ENCODE data around the gene COL4A2.

The COL4A2 gene

DNA sequence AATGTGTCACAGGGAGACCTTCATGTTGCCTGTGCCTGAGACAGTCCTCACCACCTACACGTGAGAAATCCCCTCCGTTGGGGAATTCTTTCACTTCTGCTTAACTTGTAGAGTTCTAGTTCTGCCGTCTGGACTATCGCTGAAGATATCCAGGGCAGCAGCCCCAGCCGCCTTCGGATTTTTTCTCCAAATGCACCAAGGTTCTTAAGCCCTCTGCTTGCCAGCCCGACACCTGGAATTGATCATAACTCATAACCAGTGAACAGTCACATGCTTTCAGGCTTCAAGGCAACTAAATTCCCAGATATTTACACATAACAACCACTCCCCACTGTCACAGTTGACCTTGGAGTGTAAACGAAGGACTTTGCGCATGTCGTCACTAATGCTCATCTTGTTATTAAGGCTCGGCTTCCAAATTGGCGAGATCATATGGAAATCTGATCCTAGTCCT is 140.0 kb downstream of the COL4A2 start:
- TF ChIP-seq, protein P1, sequence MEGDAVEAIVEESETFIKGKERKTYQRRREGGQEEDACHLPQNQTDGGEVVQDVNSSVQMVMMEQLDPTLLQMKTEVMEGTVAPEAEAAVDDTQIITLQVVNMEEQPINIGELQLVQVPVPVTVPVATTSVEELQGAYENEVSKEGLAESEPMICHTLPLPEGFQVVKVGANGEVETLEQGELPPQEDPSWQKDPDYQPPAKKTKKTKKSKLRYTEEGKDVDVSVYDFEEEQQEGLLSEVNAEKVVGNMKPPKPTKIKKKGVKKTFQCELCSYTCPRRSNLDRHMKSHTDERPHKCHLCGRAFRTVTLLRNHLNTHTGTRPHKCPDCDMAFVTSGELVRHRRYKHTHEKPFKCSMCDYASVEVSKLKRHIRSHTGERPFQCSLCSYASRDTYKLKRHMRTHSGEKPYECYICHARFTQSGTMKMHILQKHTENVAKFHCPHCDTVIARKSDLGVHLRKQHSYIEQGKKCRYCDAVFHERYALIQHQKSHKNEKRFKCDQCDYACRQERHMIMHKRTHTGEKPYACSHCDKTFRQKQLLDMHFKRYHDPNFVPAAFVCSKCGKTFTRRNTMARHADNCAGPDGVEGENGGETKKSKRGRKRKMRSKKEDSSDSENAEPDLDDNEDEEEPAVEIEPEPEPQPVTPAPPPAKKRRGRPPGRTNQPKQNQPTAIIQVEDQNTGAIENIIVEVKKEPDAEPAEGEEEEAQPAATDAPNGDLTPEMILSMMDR (IDR thresholded peaks at IDR 0.05; ENCODE audit: low read depth, low read length, missing control alignments): no peak
- no peak overlapping the region for H3K4me3 ChIP-seq (replicated peaks; ENCODE audit: low read depth, low read length)
- DNase-seq (ENCODE audit: extremely low read depth, low read depth): peak; percentile 60

DNA sequence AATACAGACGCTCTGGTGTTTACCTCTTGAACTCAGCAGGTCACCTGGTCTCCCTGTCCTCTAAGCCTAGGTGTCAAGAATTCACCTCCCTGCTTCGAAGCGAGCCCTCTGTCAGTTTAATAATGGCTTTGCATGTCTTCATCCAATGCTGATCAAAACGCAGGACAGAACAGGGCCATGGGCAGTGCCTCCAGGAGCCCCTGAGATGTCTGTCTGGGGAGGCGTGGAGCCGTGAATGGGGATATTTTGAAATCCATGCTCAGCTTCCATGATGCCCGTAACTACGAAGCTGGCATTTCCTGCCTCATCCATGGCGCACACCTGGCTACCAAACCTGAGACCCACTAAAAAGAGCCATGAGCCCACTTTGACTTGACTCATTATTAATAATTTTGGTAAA is 140.7 kb downstream of the COL4A2 start:
- no peak overlapping the region for H3K4me3 ChIP-seq (replicated peaks; ENCODE audit: low read depth, low read length)
- no peak for DNase-seq (ENCODE audit: extremely low read depth, low read depth)
- TF ChIP-seq, protein P1 (IDR thresholded peaks at IDR 0.05; ENCODE audit: low read depth, low read length, missing control alignments): no peak

DNA sequence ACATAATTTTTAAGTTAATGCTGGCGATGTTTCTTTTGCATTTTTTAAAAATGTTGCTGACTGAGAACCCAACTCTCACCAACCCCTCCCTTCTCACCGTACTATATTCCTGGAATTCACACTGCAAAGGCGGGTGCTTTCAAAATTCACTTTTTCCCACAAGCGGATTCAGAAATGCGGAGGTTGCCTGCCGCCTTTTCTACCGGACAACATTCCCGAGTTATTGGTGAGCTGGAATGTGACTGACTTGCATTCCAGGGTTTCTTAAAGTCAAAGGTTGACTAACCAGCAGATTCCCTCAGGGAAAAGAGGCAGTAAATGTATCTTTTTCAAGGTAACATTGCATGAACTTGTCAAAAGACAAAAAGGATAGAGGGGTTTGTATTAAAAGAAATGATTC is 141.1 kb downstream of the COL4A2 start:
- no peak for DNase-seq (ENCODE audit: extremely low read depth, low read depth)
- TF ChIP-seq, protein P1 (IDR thresholded peaks at IDR 0.05; ENCODE audit: low read depth, low read length, missing control alignments): no peak
- no peak overlapping the region for H3K4me3 ChIP-seq (replicated peaks; ENCODE audit: low read depth, low read length)

DNA sequence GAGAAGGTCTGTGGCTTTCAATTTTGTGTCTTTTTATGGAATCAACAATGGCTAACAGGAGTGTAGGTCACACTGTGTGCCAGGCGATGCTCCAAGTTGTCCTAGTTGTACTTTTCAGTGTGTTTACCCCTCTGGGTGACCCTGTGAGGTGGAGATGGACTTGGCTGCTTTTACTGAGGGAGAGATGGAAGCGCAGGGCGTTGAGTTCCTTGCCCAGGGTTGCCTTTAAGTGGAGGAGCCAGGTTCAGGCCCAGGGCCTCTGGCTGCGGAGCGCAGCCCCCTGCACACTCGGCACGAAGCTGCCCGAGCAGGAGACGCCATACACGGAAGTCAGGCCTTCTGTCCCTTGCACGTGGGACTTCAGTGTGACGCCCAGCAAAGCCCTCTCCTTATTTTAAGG is 141.6 kb downstream of the COL4A2 start:
- no peak overlapping the region for H3K4me3 ChIP-seq (replicated peaks; ENCODE audit: low read depth, low read length)
- no peak for DNase-seq (ENCODE audit: extremely low read depth, low read depth)
- TF ChIP-seq, protein P1 (IDR thresholded peaks at IDR 0.05; ENCODE audit: low read depth, low read length, missing control alignments): no peak

DNA sequence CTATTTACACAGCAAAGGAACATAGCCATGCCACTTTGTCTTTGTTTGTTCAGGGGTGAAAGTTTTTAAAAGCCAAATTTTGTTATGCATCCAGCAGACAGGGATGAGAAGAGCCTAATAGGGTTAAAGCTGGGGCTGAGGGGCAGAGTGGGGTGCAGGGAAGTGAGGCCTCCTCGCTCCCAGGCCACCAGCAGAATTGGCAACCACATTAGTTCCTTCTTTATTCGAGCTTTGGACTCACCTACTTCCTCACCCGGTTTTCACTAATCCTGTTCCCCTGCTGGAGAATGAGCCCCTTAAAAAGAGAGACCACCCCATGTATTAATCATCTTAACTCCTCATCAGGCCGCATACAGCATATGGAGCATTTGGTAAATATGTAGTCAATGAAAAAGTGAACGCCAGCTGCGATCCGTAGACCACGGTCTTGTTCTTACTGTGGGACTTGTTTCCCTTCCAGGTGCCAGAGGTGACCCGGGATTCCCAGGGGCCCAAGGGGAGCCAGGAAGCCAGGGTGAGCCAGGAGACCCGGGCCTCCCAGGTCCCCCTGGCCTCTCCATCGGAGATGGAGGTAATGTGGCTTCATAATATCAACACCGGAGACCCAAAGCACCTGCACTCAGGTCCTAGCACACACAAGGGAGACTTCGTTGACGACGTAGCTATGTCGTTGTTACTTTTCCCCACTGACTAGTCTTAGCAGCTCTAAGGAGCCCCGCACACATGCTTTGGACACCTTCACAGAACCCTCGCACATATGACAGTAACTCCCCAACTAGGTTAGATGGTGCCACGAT is 142.3 kb downstream of the COL4A2 start:
- H3K4me3 ChIP-seq (replicated peaks; ENCODE audit: low read depth, low read length): no peak overlapping the region
- TF ChIP-seq, protein P1 (IDR thresholded peaks at IDR 0.05; ENCODE audit: low read depth, low read length, missing control alignments): no peak
- no peak for DNase-seq (ENCODE audit: extremely low read depth, low read depth)

DNA sequence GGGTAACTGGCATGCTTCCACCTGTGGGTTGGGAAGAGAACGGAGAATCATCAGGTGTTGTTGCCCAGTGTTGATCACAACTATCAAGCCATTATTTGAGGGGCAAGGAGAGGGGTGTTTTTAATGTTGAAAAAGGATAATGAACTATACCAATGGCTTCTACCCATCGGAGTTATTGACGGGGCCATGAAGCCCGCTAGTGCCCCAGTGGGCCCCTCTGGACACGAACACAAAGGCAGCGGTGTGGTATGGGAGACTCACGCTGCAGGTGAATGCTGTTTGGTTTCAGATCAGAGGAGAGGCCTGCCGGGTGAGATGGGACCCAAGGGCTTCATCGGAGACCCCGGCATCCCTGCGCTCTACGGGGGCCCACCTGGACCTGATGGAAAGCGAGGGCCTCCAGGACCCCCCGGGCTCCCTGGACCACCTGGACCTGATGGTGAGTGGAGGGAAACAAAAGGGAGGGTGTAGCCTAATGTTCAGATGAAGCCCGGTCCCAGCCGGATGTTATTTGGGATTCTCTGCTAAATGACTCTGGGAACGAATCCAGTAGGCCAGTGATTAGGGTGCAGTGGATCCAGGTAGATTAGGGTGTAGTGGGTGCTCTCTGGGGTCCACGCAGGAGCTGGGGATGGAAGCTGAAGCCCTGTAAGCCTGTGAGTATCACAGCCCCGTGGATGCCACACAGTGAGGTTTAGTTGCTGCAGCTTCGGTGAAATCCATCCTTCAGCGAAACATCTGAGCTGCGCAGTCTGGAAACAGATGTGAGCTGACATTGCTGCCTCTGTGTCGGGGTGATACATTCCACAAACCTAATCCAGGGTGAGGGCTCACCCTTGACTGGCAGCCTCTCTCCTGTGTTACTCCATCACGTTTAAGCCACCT is 143.2 kb downstream of the COL4A2 start:
- DNase-seq (ENCODE audit: extremely low read depth, low read depth): no peak
- H3K4me3 ChIP-seq (replicated peaks; ENCODE audit: low read depth, low read length): no peak overlapping the region
- TF ChIP-seq, protein P1 (IDR thresholded peaks at IDR 0.05; ENCODE audit: low read depth, low read length, missing control alignments): no peak
